GM21576 (cell line): ENCODE data around the gene MRPL48.
"Not testable (repeated sequence)": the region's sequence is repeated elsewhere in the genome, so short reads cannot be mapped to it uniquely, and the experiment has no call there.

Source experiments
- ATAC-seq: cut with Tn5 transposase; IDR thresholded peaks from one replicate; pipeline ENCODE4 v1.9.1; 2021; ENCODE audit warnings: mild to moderate bottlenecking, moderate library complexity; ENCODE audit not compliant: unreplicated experiment

Gene MRPL48

GRCh38 chr11:73838443-73839122, 50.9 kb downstream of the MRPL48 start:
- ATAC-seq = no peak

- no peak for ATAC-seq
Measured at GRCh38 chr11:73839123-73839457, 51.4 kb downstream of the MRPL48 start.

GRCh38 chr11:73851046-73851764, 63.5 kb downstream of the MRPL48 start:
- ATAC-seq = no peak

- ATAC-seq = no peak
Measured at GRCh38 chr11:73852049-73852448, 64.4 kb downstream of the MRPL48 start.

GRCh38 chr11:73854680-73855079, 67.0 kb downstream of the MRPL48 start:
- ATAC-seq = no peak

- ATAC-seq = no peak
Measured at GRCh38 chr11:73856031-73856567, 68.4 kb downstream of the MRPL48 start.

GRCh38 chr11:73859671-73860070, 72.0 kb downstream of the MRPL48 start:
- ATAC-seq = no peak

GRCh38 chr11:73860202-73860601, 72.5 kb downstream of the MRPL48 start:
- no peak for ATAC-seq

- ATAC-seq = no peak
Measured at GRCh38 chr11:73862986-73863385, 75.3 kb downstream of the MRPL48 start.

GRCh38 chr11:73866095-73866579, 78.5 kb downstream of the MRPL48 start:
- ATAC-seq = no peak

- ATAC-seq = no peak
Measured at GRCh38 chr11:73866586-73866996, 78.9 kb downstream of the MRPL48 start.

GRCh38 chr11:73869332-73869949, 81.8 kb downstream of the MRPL48 start:
- no peak for ATAC-seq

GRCh38 chr11:73870261-73870660, 82.6 kb downstream of the MRPL48 start:
- ATAC-seq = no peak

GRCh38 chr11:73872749-73873357, 85.2 kb downstream of the MRPL48 start:
- no peak for ATAC-seq

- no peak for ATAC-seq
Measured at GRCh38 chr11:73875380-73875779, 87.7 kb downstream of the MRPL48 start.

GRCh38 chr11:73875840-73876239, 88.2 kb downstream of the MRPL48 start:
- ATAC-seq = no peak

GRCh38 chr11:73876424-73877310, 89.0 kb downstream of the MRPL48 start, which contains the start of the genes COA4 and PAAF1:
Gene COA4 (minus strand): TSS chr11:73876846. CDS start chr11:73873378, 3,468 bp downstream.
Gene PAAF1 (plus strand): TSS chr11:73876999. CDS start chr11:73877022, 23 bp downstream.
- ATAC-seq = peak; percentile 96

- ATAC-seq = no peak
Measured at GRCh38 chr11:73878771-73879170, 91.1 kb downstream of the MRPL48 start.

- ATAC-seq = not testable (repeated sequence)
Measured at GRCh38 chr11:73880449-73880848, 92.8 kb downstream of the MRPL48 start.

- ATAC-seq = no peak
Measured at GRCh38 chr11:73883856-73884255, 96.2 kb downstream of the MRPL48 start.
